Measurements from ENCODE around the gene EIF4A2. TPM values are rescaled to one million over a fixed set of nuclear protein-coding genes. Genes with fewer than 3 reads are reported as not detected.

Gene EIF4A2
- 847 and 2,167 TPM in 2 replicates for total RNA-seq

GRCh38 chr3:186783058-186783730 lies at the start of gene EIF4A2:
Gene EIF4A2, plus strand, starts transcription at chr3:186783577. Its CDS starts 34 bp downstream, at chr3:186783611.

DNA sequence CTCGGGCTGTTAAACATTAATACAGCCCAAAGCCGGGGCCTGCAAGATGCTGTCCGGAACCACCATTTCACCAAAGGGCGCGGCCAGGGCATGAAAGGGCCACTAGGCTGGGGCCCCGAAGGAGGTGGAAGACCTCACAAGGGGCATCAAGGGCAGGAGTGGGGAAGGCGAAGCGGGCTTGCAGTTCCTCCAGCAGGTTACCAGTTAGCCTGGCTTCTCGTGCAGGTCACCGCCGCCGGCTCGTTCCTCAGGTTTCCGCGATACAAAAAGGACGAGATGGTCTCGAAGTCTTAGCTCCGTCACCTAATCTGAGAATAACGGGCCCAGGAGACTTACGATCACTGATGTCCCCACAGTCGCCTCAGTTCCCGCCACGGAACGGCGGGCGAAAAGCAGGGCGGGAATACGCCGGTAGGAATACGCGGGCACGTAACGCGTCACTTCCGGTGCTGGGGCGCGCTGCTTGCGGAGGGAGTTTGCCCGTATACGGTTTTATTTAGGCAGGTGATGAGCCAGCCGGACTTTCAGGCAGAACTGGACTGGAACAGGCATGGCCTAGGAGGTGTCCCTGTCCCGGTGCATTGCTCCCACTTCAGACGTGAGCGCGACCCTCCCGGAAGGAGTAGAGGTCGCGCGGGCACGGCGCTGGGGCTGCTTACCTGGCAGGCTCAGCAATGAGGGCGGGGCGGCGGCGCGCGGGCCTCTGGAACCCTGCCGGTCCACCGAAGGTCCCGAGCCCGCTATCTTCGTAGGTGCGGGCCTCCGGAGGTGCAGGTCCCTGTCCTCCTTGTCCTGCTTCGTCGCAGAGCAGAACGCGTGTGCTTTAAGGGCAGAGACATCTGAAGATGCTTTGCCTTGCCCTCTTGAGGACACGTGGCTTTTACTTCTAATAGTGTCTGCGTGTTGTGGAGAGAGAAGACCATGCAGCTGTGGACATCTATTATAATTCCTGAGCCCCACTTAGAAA lies 23.0 kb downstream of the EIF4A2 start, which contains the start of gene RFC4:
RFC4 (minus strand) TSS at position 394 of the 967 bp plus-strand sequence. CDS start 1,769 bp downstream, outside the sequence.

Other genes with a start within 250 kb of the EIF4A2 start
- 0.56 and 0.77 TPM in 2 replicates for gene CRYGS, start 239.2 kb upstream of the EIF4A2 start, total RNA-seq
- 16.6 and 21.5 TPM in 2 replicates for gene TBCCD1, start 216.2 kb upstream of the EIF4A2 start, total RNA-seq
- 76.7 and 117 TPM in 2 replicates for gene DNAJB11, start 212.9 kb upstream of the EIF4A2 start, total RNA-seq
- not detected in 2 replicates for gene AHSG, start 170.5 kb upstream of the EIF4A2 start, total RNA-seq
- gene FETUB, start 143.2 kb upstream of the EIF4A2 start, total RNA-seq = not detected in 2 replicates
- gene HRG, start 117.6 kb upstream of the EIF4A2 start, total RNA-seq = not detected in 2 replicates
- gene KNG1, start 66.2 kb upstream of the EIF4A2 start, total RNA-seq = not detected in 2 replicates
- gene RFC4, start 22.9 kb downstream of the EIF4A2 start, total RNA-seq = 20.9 and 53.3 TPM in 2 replicates
- gene ADIPOQ, start 59.1 kb downstream of the EIF4A2 start, total RNA-seq = not detected in 2 replicates
- 3.1 and 11.6 TPM in 2 replicates for gene ST6GAL1, start 146.9 kb downstream of the EIF4A2 start, total RNA-seq

All from regular cardiac myocyte (primary cell).